ENCODE data around the gene C5orf15.
A peak's percentile ranks its signal among the peaks of the same experiment; 100 is the strongest.

The C5orf15 gene

GRCh38 chr5:133968204-133968980 lies at the start of gene C5orf15:
TSS of gene C5orf15 (minus strand) at chr5:133968625. CDS start at chr5:133968584, 41 bp downstream.
- DNase-seq = peak; percentile 96

GRCh38 chr5:134008266-134008749 lies 39.9 kb upstream of the C5orf15 start:
- no peak for DNase-seq

- DNase-seq = no peak
Measured at GRCh38 chr5:134007581-134008265, 39.3 kb upstream of the C5orf15 start.

DNA sequence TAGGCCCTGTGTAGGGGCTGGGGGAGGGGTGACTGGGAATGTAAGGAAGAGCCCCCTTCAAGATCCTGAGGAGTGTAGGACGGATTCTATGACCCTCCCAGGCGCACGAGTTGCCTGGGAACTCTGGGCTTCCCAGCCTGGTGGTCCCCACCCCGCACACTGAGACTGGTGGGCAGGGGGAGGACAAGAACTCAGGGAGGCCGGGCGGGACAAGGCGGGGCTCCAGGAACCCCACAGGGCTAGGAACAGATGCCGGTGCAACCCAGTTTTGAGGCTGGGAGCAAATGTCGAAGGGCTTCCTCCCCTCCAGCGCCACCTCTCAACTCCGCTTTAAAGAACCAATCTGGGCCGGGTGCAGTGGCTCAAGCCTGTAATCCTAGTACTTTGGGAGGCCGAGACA lies 37.7 kb upstream of the C5orf15 start:
- DNase-seq = no peak

DNA sequence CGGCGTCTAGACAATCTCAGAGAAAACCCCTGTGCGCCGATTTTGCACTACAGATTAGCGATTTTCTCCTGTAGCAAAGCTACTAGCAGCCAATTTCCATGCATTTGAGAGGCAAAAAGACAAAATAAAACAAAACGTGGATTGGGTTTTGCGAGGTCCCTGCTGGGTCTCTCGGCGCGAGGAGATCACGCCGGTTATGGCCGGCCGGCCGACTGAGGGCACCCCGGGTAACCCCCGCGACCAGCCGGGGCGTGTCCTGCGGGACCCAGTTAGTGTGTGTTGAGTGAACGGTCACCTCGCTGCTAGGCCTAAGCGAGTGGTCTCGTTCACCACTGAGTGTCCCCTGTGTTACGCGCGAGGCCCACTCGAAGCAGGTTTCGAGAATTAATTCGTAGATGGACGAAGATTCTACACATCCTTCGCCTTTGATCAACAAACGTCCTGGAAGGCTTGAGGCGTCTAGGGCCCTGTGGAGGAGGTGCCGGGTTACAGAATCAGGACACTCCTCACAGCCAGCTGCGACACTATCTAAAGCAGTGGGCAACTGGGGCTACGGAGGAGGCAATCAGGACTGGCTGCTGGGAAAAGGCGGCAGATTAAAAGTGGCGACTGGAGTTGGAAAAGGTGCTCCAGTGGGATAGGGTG lies 37.1 kb upstream of the C5orf15 start:
- no peak for DNase-seq

DNA sequence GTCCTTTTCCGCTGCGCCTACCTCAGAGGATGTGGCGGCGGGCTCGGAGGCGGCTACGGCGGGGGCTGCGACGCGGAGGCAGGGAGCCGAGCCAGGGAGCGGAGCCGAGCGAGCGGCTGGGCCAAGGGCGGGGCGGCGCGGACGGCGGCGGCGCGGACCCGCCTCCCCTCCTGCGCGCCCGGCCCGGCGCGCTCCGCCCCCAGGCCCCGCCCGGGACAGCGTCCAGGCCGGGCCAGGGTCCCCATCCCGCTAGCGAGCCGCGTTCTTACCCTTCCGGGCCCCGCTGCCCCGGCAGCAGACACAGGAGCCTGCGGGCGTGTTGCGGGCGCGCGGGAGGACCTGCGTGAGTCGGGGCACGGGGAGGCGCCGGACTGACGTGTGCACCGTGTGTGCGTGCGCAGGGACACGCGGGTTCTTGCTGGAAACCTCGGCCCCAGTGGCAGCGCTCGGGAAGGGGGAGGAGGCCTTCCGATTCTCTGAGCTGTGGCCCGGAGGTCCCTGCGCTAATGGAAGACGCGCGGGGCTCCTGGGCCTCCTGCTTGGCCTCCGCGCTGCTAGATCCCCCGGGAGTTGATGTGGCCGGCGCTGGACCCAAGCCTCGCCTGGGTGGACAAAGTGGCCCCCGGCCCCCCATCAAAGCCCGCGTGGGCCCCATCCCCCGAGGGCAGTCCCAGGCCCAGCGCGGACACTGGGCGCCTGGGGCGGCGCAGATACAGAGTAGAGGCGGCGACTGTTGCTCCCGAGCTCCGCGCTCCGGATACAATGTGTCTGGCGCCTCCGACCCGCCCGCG lies 36.4 kb upstream of the C5orf15 start, which contains the start of gene VDAC1:
TSS of gene VDAC1 (minus strand) at position 350 of the 791 bp plus-strand sequence. CDS start 11,963 bp downstream, outside the sequence.
- peak; percentile 84 for DNase-seq

DNA sequence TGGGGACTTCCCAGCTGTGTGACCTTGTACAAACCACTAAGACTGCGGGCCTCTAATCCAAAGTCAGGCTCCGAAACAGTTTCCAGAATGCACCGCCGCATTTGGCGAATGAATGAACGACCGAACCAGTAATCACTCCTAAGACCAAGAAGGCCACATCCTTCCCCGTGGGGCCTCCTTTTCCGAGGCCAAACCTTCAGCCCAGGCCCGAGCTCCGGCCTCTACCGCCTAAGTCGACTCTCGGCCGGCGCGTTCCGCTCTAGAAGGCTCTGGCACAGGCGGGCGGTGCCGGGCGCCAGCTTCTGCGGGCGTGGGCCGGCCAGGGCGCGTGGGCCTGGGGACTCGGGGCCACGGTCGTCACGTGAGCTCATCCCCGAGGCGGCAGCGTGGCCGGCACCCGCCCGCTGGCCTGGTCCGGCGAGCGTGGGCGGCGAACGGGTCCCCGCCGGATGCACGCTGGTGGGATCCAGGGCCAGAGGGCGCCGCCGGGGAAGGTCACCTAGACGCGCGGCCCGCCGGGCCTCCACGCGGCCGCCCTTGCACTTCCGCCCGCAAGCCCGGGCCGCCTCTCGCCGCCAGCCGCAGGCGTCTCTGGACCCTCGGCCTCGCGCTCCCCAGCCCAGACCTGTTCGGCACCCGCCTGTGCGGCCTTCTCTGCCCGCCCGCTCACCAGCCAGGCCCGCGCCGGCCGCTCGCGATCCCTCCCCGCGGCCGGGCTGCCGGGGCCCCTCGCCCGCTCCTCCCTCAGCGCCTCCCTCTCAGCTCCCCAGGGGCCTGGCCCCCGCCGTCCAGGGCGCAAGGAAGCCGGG lies 35.6 kb upstream of the C5orf15 start:
- peak; percentile 53 for DNase-seq

- peak; percentile 39 for DNase-seq
Measured at GRCh38 chr5:134003064-134003816, 34.8 kb upstream of the C5orf15 start.

- DNase-seq = no peak
Measured at GRCh38 chr5:134001938-134002731, 33.7 kb upstream of the C5orf15 start.

- no peak for DNase-seq
Measured at GRCh38 chr5:134000696-134001453, 32.5 kb upstream of the C5orf15 start.

GRCh38 chr5:134000091-134000511 lies 31.7 kb upstream of the C5orf15 start:
- DNase-seq = no peak

- no peak for DNase-seq
Measured at GRCh38 chr5:133998807-133999206, 30.4 kb upstream of the C5orf15 start.

GRCh38 chr5:133998042-133998441 lies 29.6 kb upstream of the C5orf15 start:
- no peak for DNase-seq

GRCh38 chr5:133996683-133997252 lies 28.3 kb upstream of the C5orf15 start:
- peak; percentile 19 for DNase-seq

DNA sequence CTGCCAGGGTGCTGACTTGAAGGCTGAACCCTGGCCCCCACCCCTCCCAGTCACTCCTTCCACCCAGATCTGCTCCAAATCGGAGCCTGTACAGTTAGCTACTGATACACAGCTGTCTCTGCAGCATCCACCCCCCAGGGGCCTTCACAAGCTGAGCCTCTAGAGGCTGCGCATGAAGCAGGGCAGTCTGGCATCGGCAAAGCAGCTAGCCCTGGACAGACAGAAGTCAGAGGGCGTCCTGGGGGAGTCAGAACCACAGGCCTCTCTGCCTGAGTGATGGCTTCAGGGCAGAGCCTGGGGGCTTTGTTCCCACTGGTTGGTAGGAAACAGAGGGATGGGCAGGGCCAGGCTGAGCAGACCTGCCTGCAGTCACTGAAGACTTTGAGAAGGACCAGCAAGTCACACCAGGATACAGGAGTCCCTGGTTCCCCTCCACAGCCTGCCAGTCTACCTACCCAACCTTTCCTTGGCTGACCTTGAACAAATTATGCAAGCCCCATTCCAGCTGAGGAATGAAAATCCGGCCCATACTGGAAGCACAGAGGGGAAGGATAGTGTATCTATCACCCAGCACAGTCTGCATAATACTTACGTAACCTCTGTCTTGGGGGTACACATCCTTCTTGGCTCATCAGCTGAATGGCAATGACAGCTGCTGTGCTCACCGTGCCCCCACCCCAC lies 27.6 kb upstream of the C5orf15 start:
- no peak for DNase-seq

DNA sequence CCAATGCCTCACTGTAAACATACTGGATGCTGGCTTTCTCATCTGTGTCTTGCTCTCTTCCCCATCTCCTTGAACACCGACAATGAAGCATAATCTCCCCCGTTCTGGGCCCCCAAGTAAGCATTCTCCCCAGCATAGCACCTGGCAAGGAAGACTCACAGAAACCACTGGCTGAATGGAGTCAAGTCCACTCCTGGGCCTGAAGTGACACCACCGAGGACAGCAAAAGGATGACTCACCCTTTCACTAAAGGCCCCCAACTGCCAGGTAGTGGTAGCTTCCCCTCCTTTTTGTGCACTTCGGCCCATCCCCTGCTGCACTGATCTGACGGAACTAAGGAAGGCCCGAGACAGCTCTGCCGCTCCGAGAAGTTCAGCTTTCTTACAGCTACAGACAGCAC lies 26.9 kb upstream of the C5orf15 start:
- no peak for DNase-seq

GRCh38 chr5:133994990-133995333 lies 26.5 kb upstream of the C5orf15 start:
- DNase-seq = no peak

DNA sequence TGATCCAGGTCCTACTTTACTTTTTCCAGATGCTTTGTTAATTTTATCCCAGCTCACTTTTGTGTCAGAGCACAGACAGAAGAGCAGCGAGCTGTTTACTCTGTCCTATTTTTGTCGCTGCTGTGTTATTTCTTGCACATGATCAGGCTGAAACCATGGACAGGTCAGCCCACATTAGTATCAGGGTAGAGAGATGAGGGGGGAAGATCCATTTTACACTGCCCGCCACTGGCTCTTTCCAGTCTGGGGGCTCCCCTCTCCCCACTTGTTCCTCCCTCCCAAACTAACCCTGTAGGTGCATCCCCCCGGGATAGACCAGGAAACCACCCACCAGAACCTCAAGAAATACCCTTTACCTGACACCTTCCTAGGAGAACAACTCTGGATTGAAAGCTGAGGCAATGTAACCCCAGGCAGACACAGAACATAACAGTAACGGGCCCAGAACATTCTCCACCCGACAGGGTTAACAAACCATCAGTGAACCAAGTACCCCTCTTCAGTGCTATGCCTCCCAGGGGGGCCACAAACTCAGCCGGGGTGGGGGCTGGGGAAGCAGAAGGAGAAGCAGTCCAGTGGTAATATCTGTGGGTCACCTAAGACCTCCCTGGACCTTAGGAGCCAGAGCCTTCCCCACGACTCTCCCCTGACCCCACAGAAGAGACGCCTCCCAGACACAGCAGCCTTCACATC lies 26.0 kb upstream of the C5orf15 start:
- DNase-seq = no peak

Measured in activated CD4-positive, alpha-beta T cell treated with anti-CD3 and anti-CD28 coated beads, Interleukin-2, Interleukin-6, amounts not matched to agents 100 ng/mL and 50 ng/mL, durations not matched to agents 16 hours and 8 hours (primary cell).